Heart left ventricle (tissue), 16 donors: ENCODE results near the gene CALHM1. TPM values are rescaled to one million over a fixed set of nuclear protein-coding genes. Genes with fewer than 3 reads are reported as not detected.

Experiments
- ATAC-seq, 4 donors: fragments of 200-7000 bp; cut with Tn5 transposase; one replicate each; pipeline ENCODE4 v1.9.1; 2020 to 2022; ENCODE audit warnings: moderate library complexity in 4 of 4, mild to moderate bottlenecking in 3 of 4, moderate number of reproducible peaks in 1 of 4
- DNase-seq, 5 donors: peaks; one replicate each; pipeline ENCODE4 v3.0.0-alpha.2; 2020
- H3K27ac ChIP-seq, 12 donors: fragments of 200-600 bp; sonication (generic) in 4 of 12; one replicate each; pipeline versions ENCODE4 v1.5.0 to v1.8.0; 2016 to 2022; ENCODE audit warnings: mild to moderate bottlenecking in 2 of 12
- H3K27me3 ChIP-seq, 9 donors: fragments of 200-600 bp; sonication (generic) in 2 of 9; one replicate each; pipeline versions ENCODE4 v1.5.1 to v1.8.0; 2016 to 2022; ENCODE audit warnings: mild to moderate bottlenecking in 3 of 9
- H3K36me3 ChIP-seq, 9 donors: fragments of 200-600 bp; sonication (generic) in 2 of 9; one replicate each; pipeline versions ENCODE4 v1.5.0 to v1.8.0; 2018 to 2022; ENCODE audit warnings: mild to moderate bottlenecking in 2 of 9
- H3K4me1 ChIP-seq, 12 donors: fragments of 200-600 bp; sonication (generic) in 4 of 12; one replicate each; pipeline versions ENCODE4 v1.5.0 to v1.8.0; 2016 to 2022; ENCODE audit warnings: mild to moderate bottlenecking in 3 of 12
- H3K4me3 ChIP-seq, 12 donors: fragments of 200-600 bp; sonication (generic) in 4 of 12; one replicate each; pipeline versions ENCODE4 v1.5.0 to v1.8.0; 2017 to 2022; ENCODE audit warnings: mild to moderate bottlenecking in 9 of 12, moderate library complexity in 4 of 12
- H3K9me3 ChIP-seq, 12 donors: fragments of 200-600 bp; sonication (generic) in 4 of 12; one replicate each; pipeline versions ENCODE4 v1.5.0 to v1.8.0; 2016 to 2022; ENCODE audit warnings: mild to moderate bottlenecking in 1 of 12
- CTCF ChIP-seq, 12 donors: fragments of 200-600 bp; sonication (generic) in 4 of 12; IDR thresholded peaks; one replicate each; pipeline versions ENCODE4 v1.5.0 to v1.8.0; 2018 to 2022; ENCODE audit warnings: antibody characterized with exemption in 12 of 12, mild to moderate bottlenecking in 5 of 12
- POLR2A ChIP-seq, 2 donors: fragments of 450-650 bp; IDR thresholded peaks; one replicate each; pipeline ENCODE4 v1.6.1; 2017; ENCODE audit warnings: antibody characterized with exemption in 2 of 2, mild to moderate bottlenecking in 2 of 2, moderate library complexity in 2 of 2
- WGBS, 4 donors: extraction: QIAGEN DNeasy Blood & Tissue Kit in 2 of 4; methylation state at CpG; one replicate each; pipeline versions ENCODE4 v1.1.5 to v1.1.7; 2013 to 2018; 5-methylcytosine and 5-hydroxymethylcytosine counted together
- intact Hi-C, 10 donors: fragments of 100-400 bp; cut with DNase I; formaldehyde crosslinking; loops; one replicate each; pipeline versions ENCODE4 v1.11.1 to v1.14.2; 2022
- polyA plus RNA-seq, 2 donors: library from polyadenylated mRNA; stranded (reverse); fragments of 200-250 nt; gene quantifications; one replicate each; pipeline ENCODE4 v1.2.3, GENCODE V29; 2013
- total RNA-seq, 9 donors: library from RNA; depleted of rRNA in 2 of 9; stranded (reverse); fragments of >200 nt in 2 of 9; fragmentation: NEBNext Ultra II Directional in 3 of 9; extraction: Animal tissue kit (Norgen Biotek cat#: 25700) in 3 of 9; gene quantifications; one replicate each; pipeline versions ENCODE4 v1.1.0 to v1.2.4, GENCODE V29; 2016 to 2023
- donor health status: ischemic (EF 13 %, LVEDD 7.1; RV severe dilation, severe dysfunction).
- donor health status: healthy with polysubstance abuse.
- donor health status: DM: no; HTN: yes; CAD: no.
- donor health status: DM: no; HTN: no; CAD: no.
- donor health status: ischemic (EF 25% LVEDD 6.9; RV normal size, moderate dysfunction).
- donor health status: ischemic (EF 25% LVEDD 5.7; RV mildly dilated, moderate dysfunction).
- donor health status: healthy.
- donor health status: DM: yes; HTN: yes; CAD: no.
- donor health status: ischemic (EF 35%, LVEDD 5.7; RV mildly dilated, moderate dysfunction).
- donor health status: nonischemic (EF 11% LVEDD 7.7; RV severe dilation, severe dysfunction).
- donor health status: DM: yes; HTN: yes; CAD: no.
- donor health status: PGD.
- donor health status: ischemic (EF 29% LVEDD 5.4; RV normal size, mild dysfunction).
- donor health status: nonischemic (EF 23%, LVEDD 6.1; RV moderate dilation, normal function).

The CALHM1 gene
- total and polyA plus RNA-seq, 11 donors, result not detected

- no peak overlapping the region for H3K4me3 ChIP-seq
- ATAC-seq, result no peak
- no peak for DNase-seq
- no peaks in the 10 kb centered on the region for H3K9me3 ChIP-seq
- TF ChIP-seq POLR2A (IDR thresholded peaks at IDR 0.05) (no peak), CTCF (IDR thresholded peaks at IDR 0.05) (no peak)
- peaks cover 0 to 38% (median 0%) of the 10 kb centered on the region in 12 donors for H3K4me1 ChIP-seq
- 89 to 96% (median 92%) methylated on average over 3 of the region's 3 CpGs for WGBS, 4 donors
- H3K36me3 ChIP-seq, result no peaks in the 10 kb centered on the region
- intact Hi-C loops, result no loop called here
- H3K27ac ChIP-seq, result no peak overlapping the region
- no peaks in the 10 kb centered on the region for H3K27me3 ChIP-seq
These were observed 8.0 kb upstream of the CALHM1 start for GRCh38 chr10:103466734-103467133.

- H3K27ac ChIP-seq, result no peak overlapping the region
- no peaks in the 10 kb centered on the region for H3K9me3 ChIP-seq
- no peak overlapping the region for H3K4me3 ChIP-seq
- no peak for TF ChIP-seq CTCF (IDR thresholded peaks at IDR 0.05)
- TF ChIP-seq POLR2A (IDR thresholded peaks at IDR 0.05), result no peak
- WGBS, 4 donors, result 88 to 91% (median 90%) methylated on average over 14 of the region's 14 CpGs
- intact Hi-C loops, result no loop called here
- DNase-seq (peak in 1 of 5 donors; percentile 17), ATAC-seq (no peak)
- H3K27me3 ChIP-seq, result no peaks in the 10 kb centered on the region
- peaks cover 0 to 27% (median 0%) of the 10 kb centered on the region in 12 donors for H3K4me1 ChIP-seq
- no peaks in the 10 kb centered on the region for H3K36me3 ChIP-seq
These were observed 6.9 kb upstream of the CALHM1 start for GRCh38 chr10:103465411-103466179.

- DNase-seq, result no peak
- H3K9me3 ChIP-seq, result no peaks in the 10 kb centered on the region
- H3K27me3 ChIP-seq, result no peaks in the 10 kb centered on the region
- no peak for ATAC-seq
- no peaks in the 10 kb centered on the region for H3K36me3 ChIP-seq
- TF ChIP-seq POLR2A (IDR thresholded peaks at IDR 0.05) (no peak), CTCF (IDR thresholded peaks at IDR 0.05) (no peak)
- H3K4me1 ChIP-seq, result peaks cover 0 to 13% (median 0%) of the 10 kb centered on the region in 12 donors
- 64 to 72% (median 69%) methylated on average over 4 of the region's 4 CpGs for WGBS, 4 donors
- no peak overlapping the region for H3K4me3 ChIP-seq
- intact Hi-C loops, result no loop called here
- no peak overlapping the region for H3K27ac ChIP-seq
These were observed 4.8 kb upstream of the CALHM1 start for GRCh38 chr10:103463499-103463898.

GRCh38 chr10:103459615-103460014 is 915 bp upstream of the CALHM1 start:
- Histone ChIP-seq H3K36me3 (no peaks in the 10 kb centered on the region), H3K9me3 (no peaks in the 10 kb centered on the region), H3K27me3 (no peaks in the 10 kb centered on the region), H3K4me1 (no peaks in the 10 kb centered on the region), H3K4me3 (no peak overlapping the region), H3K27ac (no peak overlapping the region)
- 65 to 75% (median 72%) methylated on average over 3 to 4 of the region's 4 CpGs for WGBS, 4 donors
- ATAC-seq (no peak), DNase-seq (no peak)
- TF ChIP-seq POLR2A (IDR thresholded peaks at IDR 0.05) (no peak), CTCF (IDR thresholded peaks at IDR 0.05) (no peak)
- intact Hi-C loops, result no loop called here
